GM03348 (cell line): ENCODE results near the gene CMTM4.

Experiments used
- DNase-seq: peaks from one replicate; pipeline ENCODE4 v3.0.0; 2012; ENCODE audit warnings: low spot score

Gene CMTM4

GRCh38 chr16:66696669-66697630 lies at the start of gene CMTM4:
TSS of gene CMTM4 (minus strand) at chr16:66696743. CDS start at chr16:66696525, 218 bp downstream.
- DNase-seq = peak; percentile 98

- DNase-seq = no peak
Measured at GRCh38 chr16:66746048-66746447, 49.5 kb upstream of the CMTM4 start.

- DNase-seq = no peak
Measured at GRCh38 chr16:66741950-66742808, 45.6 kb upstream of the CMTM4 start.

GRCh38 chr16:66741169-66741900 lies 44.8 kb upstream of the CMTM4 start:
- peak; percentile 93 for DNase-seq

- peak; percentile 34 for DNase-seq
Measured at GRCh38 chr16:66740533-66740932, 44.0 kb upstream of the CMTM4 start.

- peak; percentile 68 for DNase-seq
Measured at GRCh38 chr16:66740010-66740409, 43.5 kb upstream of the CMTM4 start.

GRCh38 chr16:66735891-66736290 lies 39.3 kb upstream of the CMTM4 start:
- DNase-seq = no peak

- DNase-seq = no peak
Measured at GRCh38 chr16:66731101-66731500, 34.6 kb upstream of the CMTM4 start.

GRCh38 chr16:66728804-66729203 lies 32.3 kb upstream of the CMTM4 start:
- no peak for DNase-seq

- peak; percentile 80 for DNase-seq
Measured at GRCh38 chr16:66728117-66728787, 31.7 kb upstream of the CMTM4 start.

- no peak for DNase-seq
Measured at GRCh38 chr16:66720766-66721165, 24.2 kb upstream of the CMTM4 start.

- DNase-seq = no peak
Measured at GRCh38 chr16:66719246-66719645, 22.7 kb upstream of the CMTM4 start.

- no peak for DNase-seq
Measured at GRCh38 chr16:66717776-66718175, 21.2 kb upstream of the CMTM4 start.

- peak; percentile 85 for DNase-seq
Measured at GRCh38 chr16:66717112-66717675, 20.7 kb upstream of the CMTM4 start.

GRCh38 chr16:66714654-66715307 lies 18.2 kb upstream of the CMTM4 start:
- no peak for DNase-seq

- DNase-seq = no peak
Measured at GRCh38 chr16:66714062-66714461, 17.5 kb upstream of the CMTM4 start.

- DNase-seq = no peak
Measured at GRCh38 chr16:66713076-66713475, 16.5 kb upstream of the CMTM4 start.

GRCh38 chr16:66712512-66712911 lies 16.0 kb upstream of the CMTM4 start:
- no peak for DNase-seq

GRCh38 chr16:66711581-66711980 lies 15.0 kb upstream of the CMTM4 start:
- no peak for DNase-seq

GRCh38 chr16:66706506-66706880 lies 9.9 kb upstream of the CMTM4 start:
- no peak for DNase-seq
